Nephron progenitor cell (in vitro differentiated cells): ENCODE data around the gene CBR1.

Source experiments
- DNase-seq: peaks from one replicate; pipeline ENCODE4 v3.0.0; 2021
- H3K27ac Mint-ChIP-seq: 2 replicates; pipeline ENCODE4 v1.8.0; 2021; ENCODE audit warnings: mild to moderate bottlenecking, moderate library complexity, mixed read lengths
- H3K27me3 Mint-ChIP-seq: 2 replicates; pipeline ENCODE4 v1.8.0; 2021; ENCODE audit warnings: mild to moderate bottlenecking, low read depth, mixed read lengths; ENCODE audit not compliant: poor library complexity
- H3K36me3 Mint-ChIP-seq: 2 replicates; pipeline ENCODE4 v1.8.0; 2021; ENCODE audit warnings: low read depth, mixed read lengths
- H3K4me1 Mint-ChIP-seq: 2 replicates; pipeline ENCODE4 v1.8.0; 2021; ENCODE audit warnings: mixed read lengths
- H3K4me3 Mint-ChIP-seq: 2 replicates; pipeline ENCODE4 v1.8.0; 2021; ENCODE audit warnings: mild to moderate bottlenecking, moderate library complexity, mixed read lengths
- H3K9me3 Mint-ChIP-seq: 2 replicates; pipeline ENCODE4 v1.8.0; 2021; ENCODE audit warnings: mild to moderate bottlenecking, moderate library complexity, mixed read lengths
- CTCF ChIP-seq: fragments of 200-600 bp; sonication (generic); IDR thresholded peaks from 2 replicates; pipeline ENCODE4 v1.5.0; 2021; ENCODE audit warnings: antibody characterized with exemption

CBR1 gene

GRCh38 chr21:36063375-36064084, 6.3 kb upstream of the CBR1 start:
- Mint-ChIP-seq H3K9me3 (peaks cover 12% of the 10 kb centered on the region), H3K27ac (no peak overlapping the region), H3K4me1 (peaks cover 11% of the 10 kb centered on the region), H3K36me3 (peaks cover 4% of the 10 kb centered on the region), H3K4me3 (peak overlapping the region; percentile 37), H3K27me3 (peaks cover 11% of the 10 kb centered on the region)
- TF ChIP-seq CTCF: no peak
- DNase-seq: no peak

DNA sequence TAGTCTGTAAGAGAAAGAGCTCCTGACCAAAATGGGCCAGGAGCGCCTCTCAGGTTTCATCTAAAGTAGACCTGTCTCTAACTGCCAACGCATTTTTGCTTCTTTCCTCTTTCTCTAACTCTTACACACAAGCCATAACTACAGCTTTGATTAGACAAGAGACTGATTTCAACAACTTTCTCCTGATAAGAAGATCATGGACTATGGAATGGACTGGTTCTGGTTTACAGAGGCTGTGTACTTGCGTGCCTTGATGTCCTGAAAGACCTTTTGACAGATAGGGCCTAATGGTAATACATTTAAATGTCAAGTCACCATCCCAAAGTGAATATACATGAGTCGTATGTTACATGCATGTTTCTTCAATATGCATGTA, 5.8 kb upstream of the CBR1 start:
- DNase-seq: no peak
- H3K9me3 Mint-ChIP-seq: peaks cover 17% of the 10 kb centered on the region
- no peak overlapping the region for H3K27ac Mint-ChIP-seq
- peaks cover 4% of the 10 kb centered on the region for H3K36me3 Mint-ChIP-seq
- no peak overlapping the region for H3K4me3 Mint-ChIP-seq
- H3K4me1 Mint-ChIP-seq: peaks cover 6% of the 10 kb centered on the region
- H3K27me3 Mint-ChIP-seq: peaks cover 11% of the 10 kb centered on the region
- no peak for TF ChIP-seq CTCF

GRCh38 chr21:36065497-36066036, 4.3 kb upstream of the CBR1 start:
- H3K36me3 Mint-ChIP-seq: peaks cover 5% of the 10 kb centered on the region
- no peak overlapping the region for H3K27ac Mint-ChIP-seq
- H3K4me1 Mint-ChIP-seq: peaks cover 10% of the 10 kb centered on the region
- H3K27me3 Mint-ChIP-seq: peaks cover 11% of the 10 kb centered on the region
- H3K9me3 Mint-ChIP-seq: peaks cover 25% of the 10 kb centered on the region
- no peak for DNase-seq
- no peak for TF ChIP-seq CTCF
- H3K4me3 Mint-ChIP-seq: no peak overlapping the region

- no peak for DNase-seq
- TF ChIP-seq CTCF: no peak
- Mint-ChIP-seq H3K4me3 (no peak overlapping the region), H3K27me3 (peaks cover 20% of the 10 kb centered on the region), H3K9me3 (peaks cover 31% of the 10 kb centered on the region), H3K36me3 (peaks cover 17% of the 10 kb centered on the region), H3K27ac (no peak overlapping the region), H3K4me1 (peaks cover 27% of the 10 kb centered on the region)
Observed at GRCh38 chr21:36068748-36069398, 951 bp upstream of the CBR1 start.

DNA sequence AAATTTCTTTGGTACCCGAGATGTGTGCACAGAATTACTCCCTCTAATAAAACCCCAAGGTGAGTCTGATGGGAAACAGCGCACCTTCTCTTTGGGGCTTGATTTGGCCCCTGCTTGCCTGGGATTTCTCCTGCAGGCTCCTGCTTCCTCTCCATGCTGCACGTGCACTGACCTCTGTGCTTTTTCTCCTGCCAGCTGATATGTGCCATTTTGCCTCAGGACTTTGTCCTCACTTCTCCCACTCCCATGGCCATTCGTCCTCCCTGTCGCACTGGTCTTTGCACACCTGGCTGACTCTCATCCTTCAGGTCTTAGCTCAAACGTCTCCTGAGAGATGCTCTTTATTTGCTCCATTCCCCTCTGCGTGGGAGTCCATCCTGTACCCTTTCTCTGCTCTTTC, 1.2 kb downstream of the CBR1 start:
- peaks cover 31% of the 10 kb centered on the region for H3K9me3 Mint-ChIP-seq
- no peak overlapping the region for H3K27ac Mint-ChIP-seq
- no peak for DNase-seq
- TF ChIP-seq CTCF: no peak
- H3K4me1 Mint-ChIP-seq: peaks cover 31% of the 10 kb centered on the region
- peak overlapping the region; percentile 73 for H3K4me3 Mint-ChIP-seq
- peaks cover 14% of the 10 kb centered on the region for H3K27me3 Mint-ChIP-seq
- peaks cover 17% of the 10 kb centered on the region for H3K36me3 Mint-ChIP-seq
